ENCODE data around the gene PAF1. TPM values are rescaled to one million over a fixed set of nuclear protein-coding genes. Genes with fewer than 3 reads are reported as not detected.

The PAF1 gene
- polyA plus RNA-seq, 1 donor: 35.7 TPM

DNA sequence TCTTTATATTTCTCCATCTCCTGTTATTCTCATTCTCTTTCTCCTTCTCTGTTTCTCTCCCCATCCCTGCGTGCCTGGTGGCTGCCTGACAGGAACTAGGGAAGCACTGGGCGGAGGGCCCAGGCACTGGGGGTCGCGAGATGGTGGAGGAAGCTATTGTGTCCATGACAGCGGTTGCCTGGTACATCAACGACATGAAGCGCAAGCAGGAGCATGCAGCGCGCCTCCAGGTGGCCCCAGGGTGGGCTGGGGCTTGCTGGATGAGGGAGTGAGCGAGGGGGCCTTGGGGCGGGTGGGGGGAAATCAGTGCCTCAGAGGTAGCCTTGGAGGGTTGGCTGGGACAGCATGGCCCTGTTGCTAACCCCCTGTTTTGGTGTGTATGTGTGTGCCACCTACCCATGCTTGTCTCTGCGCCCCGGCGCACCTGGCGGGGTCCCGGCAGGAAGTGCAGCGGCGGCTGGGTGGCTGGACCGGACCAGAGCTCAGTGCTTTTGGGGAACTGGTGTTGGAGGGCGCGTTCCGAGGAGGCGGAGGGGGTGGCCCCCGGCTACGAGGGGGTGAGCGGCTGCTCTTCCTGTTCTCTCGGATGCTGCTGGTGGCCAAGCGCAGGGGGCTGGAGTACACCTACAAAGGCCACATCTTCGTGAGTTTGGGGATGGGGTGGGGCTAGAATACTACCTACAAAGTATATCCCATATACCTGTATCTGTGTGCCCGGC lies 26.7 kb upstream of the PAF1 start:
- no peak for DNase-seq (ENCODE audit: low read depth)

DNA sequence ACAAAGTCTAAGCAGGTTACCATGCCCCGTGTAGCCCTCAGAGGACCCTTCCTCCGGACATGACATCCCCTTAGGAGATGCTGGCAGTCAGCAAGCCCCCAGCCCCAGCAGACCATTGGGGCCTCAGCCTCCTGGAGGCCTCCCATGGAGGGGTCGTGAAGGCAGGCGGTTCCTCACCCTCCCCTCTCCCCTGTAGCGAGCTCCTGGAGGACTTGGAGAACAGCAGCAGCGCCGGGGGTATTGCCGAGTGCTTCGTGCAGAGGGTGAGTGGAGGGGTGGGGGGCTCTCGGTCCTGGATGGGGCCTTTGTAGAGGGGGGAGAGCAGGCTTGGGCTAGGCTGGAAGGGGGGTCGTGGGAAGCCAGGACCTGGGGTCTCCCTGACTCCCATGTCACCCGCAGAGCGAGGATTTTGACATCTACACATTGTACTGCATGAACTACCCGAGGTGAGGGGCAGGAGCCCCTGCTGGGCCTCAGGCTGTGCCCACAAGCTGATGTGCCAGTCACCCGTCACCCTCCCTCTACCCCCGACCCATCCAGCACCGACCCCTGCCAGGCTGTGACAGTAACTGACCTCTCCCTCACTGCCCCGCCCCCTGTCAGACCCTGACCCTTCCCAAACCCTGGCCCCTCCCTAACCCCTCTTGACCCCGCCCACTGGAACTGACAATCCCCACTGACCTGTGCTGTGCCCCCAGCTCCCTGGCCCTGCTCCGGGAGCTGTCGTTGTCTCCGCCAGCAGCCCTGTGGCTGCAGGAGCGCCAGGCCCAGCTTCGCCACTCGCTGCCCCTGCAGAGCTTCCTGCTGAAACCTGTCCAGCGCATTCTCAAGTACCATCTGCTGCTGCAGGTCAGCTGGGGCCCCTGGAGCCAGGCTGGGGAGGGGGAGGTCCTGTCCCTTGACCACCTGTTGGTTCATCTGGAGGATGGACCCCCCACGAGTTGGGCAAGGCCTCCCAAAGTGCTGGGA lies 25.5 kb upstream of the PAF1 start:
- DNase-seq (ENCODE audit: low read depth): no peak

DNA sequence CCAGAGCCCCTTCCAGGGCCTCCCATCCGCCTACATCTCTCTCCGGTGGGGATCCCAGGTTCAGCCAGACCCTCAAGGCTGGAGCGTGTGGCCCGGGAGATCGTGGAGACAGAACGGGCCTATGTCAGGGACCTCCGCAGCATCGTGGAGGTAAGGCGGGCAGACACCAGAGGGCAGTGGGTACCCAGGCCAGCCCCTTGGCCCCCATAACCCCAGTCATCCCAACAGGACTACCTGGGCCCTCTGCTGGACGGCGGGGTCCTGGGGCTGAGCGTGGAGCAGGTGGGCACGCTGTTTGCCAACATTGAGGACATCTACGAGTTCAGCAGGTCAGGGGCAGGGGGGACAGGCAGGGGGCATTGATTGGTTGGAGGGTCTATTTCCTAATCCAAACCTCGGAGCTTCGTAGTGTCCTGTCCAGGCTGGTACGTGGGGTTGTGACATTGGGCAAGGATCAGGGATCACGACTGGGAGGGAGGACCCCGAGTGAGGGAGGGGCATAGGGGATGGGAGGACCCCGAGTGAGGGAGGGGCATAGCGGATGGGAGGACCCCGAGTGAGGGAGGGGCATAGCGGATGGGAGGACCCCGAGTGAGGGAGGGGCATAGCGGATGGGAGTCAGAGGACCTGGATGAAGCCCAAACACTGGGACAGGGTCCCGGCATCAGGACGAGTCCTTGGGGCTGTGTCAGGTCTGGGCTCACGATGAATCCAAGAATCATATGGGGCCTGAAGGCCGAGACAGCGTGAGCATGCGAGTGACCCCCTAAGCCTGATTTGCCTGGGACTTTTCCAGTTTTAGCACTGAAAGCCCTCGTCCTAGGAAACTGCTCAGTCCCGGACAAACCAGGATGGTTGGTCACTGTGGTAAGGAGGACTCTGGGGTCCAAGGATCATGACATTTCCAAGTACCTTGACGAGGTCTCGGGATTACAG lies 24.5 kb upstream of the PAF1 start:
- DNase-seq (ENCODE audit: low read depth): no peak

DNA sequence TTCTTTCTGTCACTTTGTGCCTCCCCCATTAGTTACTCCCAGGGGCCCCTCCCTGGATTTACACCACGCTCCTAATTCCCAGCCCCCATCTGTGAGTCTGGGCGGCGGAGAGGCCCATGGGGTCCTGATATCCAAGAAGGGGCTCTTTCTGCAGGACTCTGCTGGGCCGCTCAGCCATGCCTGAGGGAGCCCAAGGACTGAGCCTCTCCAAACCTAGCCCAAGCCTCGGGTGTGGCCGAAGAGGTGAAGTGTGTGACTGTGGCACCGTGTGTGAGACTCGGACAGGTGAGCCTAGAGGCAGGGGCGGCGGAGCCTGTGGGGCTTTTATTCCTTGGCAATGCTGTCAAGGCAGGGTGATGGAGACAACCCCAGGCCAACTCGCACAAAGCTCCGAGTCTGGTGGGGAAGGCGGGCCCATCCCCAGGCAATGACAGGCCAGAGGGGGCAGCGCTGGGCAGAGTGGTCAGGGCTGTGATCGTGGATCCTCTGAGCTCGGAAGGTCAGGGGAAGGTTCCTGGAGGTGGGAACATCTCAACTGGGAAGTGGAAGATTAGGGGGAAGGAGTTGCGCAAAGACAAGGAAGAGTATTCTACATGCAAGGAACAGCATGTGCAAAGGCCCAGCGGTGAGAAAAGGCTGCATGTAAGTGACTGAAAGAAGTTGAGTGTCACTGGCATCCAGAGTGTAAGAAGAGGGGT lies 23.2 kb upstream of the PAF1 start:
- no peak for DNase-seq (ENCODE audit: low read depth)

DNA sequence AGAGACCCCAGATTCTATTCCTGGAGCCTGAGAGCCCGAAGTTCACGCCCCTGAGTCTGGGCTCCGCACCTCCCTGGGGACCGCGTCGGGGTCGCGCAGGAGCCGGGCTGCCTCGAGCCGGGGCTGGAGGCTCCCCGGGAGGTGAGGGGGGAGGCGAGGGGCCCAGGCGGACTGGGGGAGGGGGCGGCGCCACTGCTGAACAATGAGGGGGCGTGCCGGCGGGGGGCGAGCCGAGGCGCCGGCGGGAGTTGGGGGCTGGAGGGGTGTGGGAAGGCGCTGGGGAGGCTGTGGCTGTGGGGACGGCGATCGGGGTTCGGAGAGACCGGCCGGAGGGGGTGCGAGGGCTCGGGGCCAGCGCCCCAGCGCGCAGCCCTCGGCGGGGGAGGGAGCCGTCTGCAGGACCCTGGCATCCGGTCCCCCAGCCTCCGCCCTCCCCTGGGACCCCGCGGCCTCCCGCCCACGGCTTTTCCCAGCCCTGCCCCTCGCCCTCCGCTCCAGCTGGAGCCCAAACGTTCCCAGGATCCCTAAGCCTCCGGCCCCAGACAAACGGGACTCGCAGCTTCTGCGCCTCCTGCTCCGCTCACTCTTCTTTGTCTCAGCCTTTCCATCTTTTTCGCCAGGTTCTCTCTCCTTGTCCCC lies 22.5 kb upstream of the PAF1 start:
- DNase-seq (ENCODE audit: low read depth): no peak

DNA sequence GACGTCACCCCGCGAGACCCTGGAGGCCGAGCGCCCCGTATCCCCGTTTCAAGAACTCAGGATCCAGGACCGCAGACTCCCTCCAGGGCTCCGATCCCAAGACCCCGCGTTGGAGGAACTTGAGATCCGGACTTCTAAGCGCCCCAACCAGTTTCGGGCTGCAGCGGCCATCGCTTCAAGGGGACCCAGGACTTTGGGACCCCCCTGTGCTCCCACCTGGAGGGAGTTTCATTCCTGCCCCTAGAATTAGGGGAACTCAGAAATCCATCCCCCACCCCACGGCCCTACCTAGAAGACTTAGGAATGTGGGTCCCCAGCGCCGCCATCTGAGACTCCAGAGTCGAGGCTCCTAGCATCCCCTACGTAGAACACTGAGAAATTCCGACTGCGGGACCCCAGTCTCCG lies 22.0 kb upstream of the PAF1 start:
- DNase-seq (ENCODE audit: low read depth): no peak

DNA sequence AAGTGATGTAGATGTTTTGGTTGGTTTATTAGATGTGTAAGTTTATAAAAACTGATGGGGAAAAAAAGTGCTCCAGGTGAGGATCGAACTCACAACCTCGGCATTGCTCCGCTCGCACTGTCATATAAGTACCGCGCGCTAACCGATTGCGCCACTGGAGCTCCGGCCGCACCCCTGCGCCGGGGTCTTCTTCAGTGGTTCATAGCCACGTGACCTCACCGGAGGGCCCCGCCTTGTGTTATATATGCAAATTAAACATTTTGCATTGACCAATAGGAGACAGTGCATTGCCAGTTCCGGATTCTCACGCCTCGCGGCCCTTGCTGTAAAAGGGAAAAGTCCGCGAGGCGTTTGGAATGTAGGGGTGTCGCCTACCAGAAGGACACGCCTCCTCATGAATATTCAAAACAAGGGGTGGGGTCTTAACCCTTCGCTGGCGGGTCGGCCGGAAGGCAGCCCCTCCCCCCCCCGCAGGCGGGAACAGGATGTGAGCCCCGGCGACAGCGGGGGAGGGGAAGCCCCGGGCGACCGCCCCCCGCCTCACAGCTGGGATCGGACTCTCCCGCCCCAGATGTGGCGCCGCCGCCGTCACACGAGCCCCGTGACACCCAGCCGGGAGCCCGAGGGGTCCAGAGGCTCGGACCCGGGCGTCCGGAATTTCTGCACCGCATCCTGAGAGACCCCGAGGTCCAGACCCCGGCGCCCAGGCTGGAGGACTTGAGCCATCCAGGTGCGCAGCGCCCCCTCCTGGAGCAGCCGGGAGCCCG lies 21.4 kb upstream of the PAF1 start, which contains the start of gene PLEKHG2:
Gene PLEKHG2, plus strand, starts transcription at position 570 of the 767 bp plus-strand sequence. CDS start 1,418 bp downstream, outside the sequence.
- DNase-seq (ENCODE audit: low read depth): peak; percentile 100

DNA sequence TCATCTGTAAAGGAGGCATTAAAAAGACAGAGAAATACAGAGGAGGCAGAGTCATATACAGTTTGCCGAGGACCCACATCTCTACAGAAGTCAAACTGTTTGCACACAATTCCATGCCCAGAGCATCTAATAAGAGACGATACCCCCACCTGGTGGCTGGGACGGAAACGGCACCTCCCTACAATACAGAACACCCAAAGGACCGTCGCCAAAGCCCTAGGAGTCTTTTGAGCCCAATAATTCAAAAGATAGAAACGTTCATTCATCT lies 20.9 kb upstream of the PAF1 start:
- peak; percentile 85 for DNase-seq (ENCODE audit: low read depth)

DNA sequence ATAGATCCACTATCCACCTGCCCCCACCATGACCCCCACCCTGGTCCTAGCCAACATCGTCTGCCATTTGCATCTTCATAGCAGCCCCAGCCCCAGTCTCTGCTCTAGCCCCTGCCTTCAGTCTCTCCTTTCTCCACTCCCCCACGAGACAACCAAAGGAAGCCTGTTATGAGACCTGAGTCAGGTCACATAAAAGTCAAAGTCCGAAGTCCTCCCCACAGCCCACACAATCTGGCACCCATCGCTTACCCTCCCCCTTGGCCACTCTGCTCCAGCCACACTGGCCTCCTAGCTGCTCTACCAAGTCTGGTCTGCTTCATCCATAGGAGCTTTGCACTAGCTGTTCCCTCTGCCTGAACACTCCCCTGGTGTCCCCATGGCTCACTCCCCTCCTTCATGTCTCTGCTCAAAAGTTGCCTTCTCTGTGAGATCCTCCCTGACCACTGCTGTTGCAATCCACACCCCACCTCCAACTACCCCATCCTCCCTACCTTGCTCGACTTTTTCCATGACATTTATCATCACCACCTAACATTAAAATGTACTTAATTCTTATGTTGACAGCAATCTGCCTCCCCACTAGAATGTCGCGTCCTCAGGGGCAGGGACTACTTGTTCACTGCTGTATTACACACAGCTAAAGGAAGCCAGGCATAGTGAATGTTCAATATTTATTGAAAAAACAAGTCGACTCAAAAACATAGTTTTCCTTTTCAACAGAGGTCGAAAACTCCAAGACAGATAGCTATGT lies 20.4 kb upstream of the PAF1 start:
- no peak for DNase-seq (ENCODE audit: low read depth)

DNA sequence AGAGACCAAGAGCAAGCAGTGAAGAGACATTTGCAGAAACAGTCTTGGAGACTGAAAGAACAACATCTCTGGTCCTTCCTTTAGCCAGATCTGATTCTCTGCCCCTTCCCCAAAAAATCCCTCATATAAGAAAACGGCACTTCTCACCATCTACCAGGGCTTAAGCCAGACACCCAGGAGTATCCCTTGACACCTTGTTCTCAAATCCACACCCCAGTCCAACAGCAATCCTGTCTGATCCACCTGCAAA lies 19.9 kb upstream of the PAF1 start:
- no peak for DNase-seq (ENCODE audit: low read depth)

DNA sequence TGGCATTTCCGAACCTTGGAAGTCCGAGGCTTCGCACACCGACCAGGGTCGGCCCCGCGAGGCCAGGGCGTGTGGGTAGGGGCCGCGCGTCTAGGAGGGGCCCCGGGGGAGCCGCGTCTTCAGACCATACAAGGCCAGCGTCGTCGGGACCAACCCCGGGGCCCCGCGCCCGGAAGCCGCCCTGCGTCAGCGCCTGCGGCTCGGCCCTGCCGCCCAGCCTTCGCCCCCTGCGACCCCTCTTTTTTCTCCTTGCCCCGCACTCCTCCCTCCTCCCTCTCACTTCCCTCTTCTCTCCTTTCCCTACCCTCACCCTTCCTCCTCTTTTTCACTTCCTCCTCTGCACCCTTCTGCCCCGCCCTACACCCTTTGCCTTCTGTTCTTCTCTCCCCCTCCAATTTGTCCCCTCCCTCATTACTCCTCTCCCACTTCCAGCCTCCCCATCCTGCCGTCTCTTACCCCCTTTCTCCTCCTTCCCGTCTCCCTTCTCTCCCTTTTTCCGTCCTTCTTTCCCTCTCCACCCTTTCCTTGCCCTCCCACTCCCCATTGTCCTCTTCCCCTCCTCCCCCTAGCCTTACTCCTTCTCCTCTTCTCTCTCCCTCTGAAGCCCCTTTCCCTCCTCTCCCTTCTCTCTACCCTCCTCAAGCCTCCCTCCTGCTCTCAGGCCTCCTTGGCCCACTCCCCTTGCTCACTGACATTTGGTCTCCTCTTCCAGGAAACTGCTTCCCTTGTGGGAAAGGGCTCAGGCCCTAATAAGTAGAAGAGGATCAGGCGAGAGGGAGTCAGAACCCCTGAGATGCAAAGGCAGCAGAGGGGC lies 19.3 kb upstream of the PAF1 start:
- DNase-seq (ENCODE audit: low read depth): no peak

DNA sequence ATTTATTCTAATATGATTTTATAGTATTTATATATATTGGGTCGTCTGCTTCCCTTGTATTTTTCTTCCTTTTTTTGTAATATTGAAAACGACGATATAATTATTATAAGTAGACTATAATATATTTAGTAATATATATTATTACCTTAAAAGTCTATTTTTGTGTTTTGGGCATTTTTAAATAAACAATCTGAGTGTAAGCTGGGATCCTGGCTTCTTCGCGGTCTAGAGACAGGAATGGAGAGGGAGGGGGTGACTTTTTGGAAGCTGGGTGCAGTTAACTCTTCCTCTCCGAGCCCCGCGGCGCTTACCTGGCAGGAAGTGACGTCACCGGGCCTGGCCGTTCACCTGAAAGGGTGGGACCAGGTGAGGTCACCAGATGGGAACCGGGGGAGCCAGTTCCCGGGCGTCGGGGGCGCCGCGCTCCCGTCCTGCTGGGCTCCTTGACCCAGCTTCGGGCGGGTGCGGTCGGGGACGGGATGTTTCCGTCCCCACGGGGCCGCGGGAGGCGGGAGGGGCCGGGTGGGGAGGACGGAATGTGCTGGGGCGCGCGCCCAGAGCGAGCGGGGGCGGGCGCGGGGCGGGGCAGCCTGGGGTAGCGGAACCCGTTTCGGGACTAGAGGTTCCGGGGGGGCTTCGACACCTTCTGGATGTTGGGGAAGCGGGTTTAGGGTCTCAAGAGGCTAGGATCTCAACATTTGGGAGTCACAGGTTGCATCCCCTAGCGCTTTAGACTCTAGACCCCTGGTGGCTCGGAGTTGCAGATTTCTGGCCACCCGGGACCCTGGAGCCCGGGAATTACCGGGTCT lies 18.5 kb upstream of the PAF1 start:
- no peak for DNase-seq (ENCODE audit: low read depth)

DNA sequence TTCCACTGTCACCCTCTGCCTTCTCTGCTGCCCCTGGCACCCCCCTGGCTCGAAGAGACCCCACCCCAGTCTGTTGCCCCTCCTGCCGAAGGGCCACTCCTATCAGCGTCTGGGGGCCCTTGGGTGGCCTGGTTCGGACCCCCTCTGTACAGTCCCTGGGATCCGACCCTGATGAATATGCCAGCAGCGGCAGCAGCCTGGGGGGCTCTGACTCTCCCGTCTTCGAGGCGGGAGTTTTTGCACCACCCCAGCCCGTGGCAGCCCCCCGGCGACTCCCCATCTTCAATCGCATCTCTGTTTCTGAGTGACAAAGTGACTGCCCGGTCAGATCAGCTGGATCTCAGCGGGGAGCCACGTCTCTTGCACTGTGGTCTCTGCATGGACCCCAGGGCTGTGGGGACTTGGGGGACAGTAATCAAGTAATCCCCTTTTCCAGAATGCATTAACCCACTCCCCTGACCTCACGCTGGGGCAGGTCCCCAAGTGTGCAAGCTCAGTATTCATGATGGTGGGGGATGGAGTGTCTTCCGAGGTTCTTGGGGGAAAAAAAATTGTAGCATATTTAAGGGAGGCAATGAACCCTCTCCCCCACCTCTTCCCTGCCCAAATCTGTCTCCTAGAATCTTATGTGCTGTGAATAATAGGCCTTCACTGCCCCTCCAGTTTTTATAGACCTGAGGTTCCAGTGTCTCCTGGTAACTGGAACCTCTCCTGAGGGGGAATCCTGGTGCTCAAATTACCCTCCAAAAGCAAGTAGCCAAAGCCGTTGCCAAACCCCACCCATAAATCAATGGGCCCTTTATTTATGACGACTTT lies 17.7 kb upstream of the PAF1 start:
- DNase-seq (ENCODE audit: low read depth): no peak

DNA sequence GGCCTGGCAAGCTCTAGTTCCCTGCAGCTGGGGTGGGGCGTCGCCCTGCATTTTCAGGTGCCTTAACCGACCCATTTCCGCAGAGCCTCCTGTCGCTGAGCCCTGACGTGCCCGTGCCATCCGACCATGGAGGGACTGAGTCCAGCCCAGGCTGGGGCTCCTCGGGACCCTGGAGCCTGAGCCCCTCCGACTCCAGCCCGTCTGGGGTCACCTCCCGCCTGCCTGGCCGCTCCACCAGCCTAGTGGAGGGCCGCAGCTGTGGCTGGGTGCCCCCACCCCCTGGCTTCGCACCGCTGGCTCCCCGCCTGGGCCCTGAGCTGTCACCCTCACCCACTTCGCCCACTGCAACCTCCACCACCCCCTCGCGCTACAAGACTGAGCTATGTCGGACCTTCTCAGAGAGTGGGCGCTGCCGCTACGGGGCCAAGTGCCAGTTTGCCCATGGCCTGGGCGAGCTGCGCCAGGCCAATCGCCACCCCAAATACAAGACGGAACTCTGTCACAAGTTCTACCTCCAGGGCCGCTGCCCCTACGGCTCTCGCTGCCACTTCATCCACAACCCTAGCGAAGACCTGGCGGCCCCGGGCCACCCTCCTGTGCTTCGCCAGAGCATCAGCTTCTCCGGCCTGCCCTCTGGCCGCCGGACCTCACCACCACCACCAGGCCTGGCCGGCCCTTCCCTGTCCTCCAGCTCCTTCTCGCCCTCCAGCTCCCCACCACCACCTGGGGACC lies 16.9 kb upstream of the PAF1 start:
- no peak for DNase-seq (ENCODE audit: low read depth)

DNA sequence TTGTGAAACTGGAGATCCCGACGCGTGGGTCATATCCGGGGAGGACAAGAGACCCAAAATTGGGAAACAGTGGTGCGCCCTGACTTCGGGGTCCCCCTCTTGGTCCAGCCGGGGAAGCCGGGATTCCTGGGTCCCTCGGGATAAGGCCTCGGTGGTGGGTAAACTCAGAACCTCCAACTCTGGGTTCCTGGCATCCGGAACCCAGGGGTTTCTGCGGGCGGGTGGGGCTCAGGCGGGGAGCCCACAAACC lies 16.4 kb upstream of the PAF1 start:
- no peak for DNase-seq (ENCODE audit: low read depth)

DNA sequence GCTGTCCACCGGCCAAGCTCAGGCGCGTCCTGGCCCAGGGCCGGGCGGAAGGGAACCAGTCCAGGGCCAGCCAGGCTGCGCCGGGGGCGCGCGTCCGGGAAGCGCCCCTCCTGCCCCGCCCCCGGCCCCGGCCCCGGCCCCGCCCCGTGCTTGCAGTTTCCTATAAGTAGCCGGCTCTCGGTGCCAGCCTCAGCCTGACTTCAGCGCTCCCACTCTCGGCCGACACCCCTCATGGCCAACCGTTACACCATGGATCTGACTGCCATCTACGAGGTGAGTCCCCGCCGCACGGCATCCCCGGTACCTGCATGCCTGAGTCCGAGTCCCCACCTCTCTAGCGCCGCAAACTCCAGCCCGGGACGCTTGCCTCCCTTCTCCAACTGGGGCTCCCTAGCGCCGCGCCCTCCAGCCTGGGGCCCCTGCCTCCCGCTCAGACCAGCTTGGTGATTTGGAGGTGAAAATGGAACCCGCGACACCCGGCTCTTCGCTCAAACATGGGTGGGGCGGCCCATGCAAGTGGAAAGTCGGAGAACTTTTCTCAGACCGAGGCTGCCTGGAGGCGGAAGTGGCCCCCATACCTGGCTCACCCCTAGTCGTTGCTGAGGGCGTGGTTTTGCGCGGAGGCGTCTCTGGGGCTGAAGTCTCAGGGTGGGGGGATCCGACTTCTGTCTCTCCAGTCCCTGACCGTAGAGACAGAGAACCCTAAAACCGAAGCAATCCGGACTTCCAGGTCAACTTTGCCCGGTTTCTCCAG lies 15.9 kb upstream of the PAF1 start, which contains the start of gene ZFP36:
Gene ZFP36, plus strand, starts transcription at position 192 of the 754 bp plus-strand sequence. Its CDS starts 58 bp downstream, at position 250.
- no peak for DNase-seq (ENCODE audit: low read depth)
